SU-DHL-6 (cell line): ENCODE measurements around the gene ACKR2.
"Not testable (repeated sequence)": the region's sequence is repeated elsewhere in the genome, so short reads cannot be mapped to it uniquely, and the experiment has no call there.

Experiments used
- H2AFZ ChIP-seq: fragments of 200-600 bp; sonication (generic); 2 replicates; pipeline ENCODE4 v1.6.1; 2014; ENCODE audit warnings: low read depth, mild to moderate bottlenecking, moderate library complexity, mixed read lengths, antibody characterized with exemption, low read length; ENCODE audit not compliant: severe bottlenecking
- H3F3A ChIP-seq: fragments of 200-600 bp; shearing (Covaris generic); 2 replicates; pipeline ENCODE4 v1.6.0; 2016; ENCODE audit warnings: antibody characterized with exemption, mild to moderate bottlenecking; ENCODE audit not compliant: insufficient read depth
- H3K27ac ChIP-seq: fragments of 200-600 bp; sonication (generic); 2 replicates; pipeline ENCODE4 v1.5.1; 2016; ENCODE audit warnings: low read depth, mild to moderate bottlenecking, low read length, moderate library complexity, mixed read lengths
- H3K27me3 ChIP-seq: fragments of 200-600 bp; sonication (generic), shearing (Covaris generic); 2 replicates; pipeline ENCODE4 v1.6.0; 2014; ENCODE audit warnings: mild to moderate bottlenecking, low read length
- H3K36me3 ChIP-seq: fragments of 200-600 bp; sonication (generic); 2 replicates; pipeline ENCODE4 v1.6.1; 2014; ENCODE audit warnings: mild to moderate bottlenecking, low read length, mixed read lengths
- H3K4me2 ChIP-seq: fragments of 300-600, 200-600 bp; shearing (Covaris generic), sonication (generic); 2 replicates; pipeline ENCODE4 v1.6.0; 2014; ENCODE audit warnings: low read length, low read depth, mild to moderate bottlenecking; ENCODE audit not compliant: poor library complexity, severe bottlenecking
- H3K4me3 ChIP-seq: fragments of 200-600 bp; sonication (generic); 2 replicates; pipeline ENCODE4 v1.5.1; 2014; ENCODE audit warnings: antibody characterized with exemption, low read length, mild to moderate bottlenecking, mixed read lengths; ENCODE audit not compliant: insufficient read depth, poor library complexity, severe bottlenecking
- H3K79me2 ChIP-seq: fragments of 200-600 bp; sonication (generic); 2 replicates; pipeline ENCODE4 v1.6.1; 2014; ENCODE audit warnings: mild to moderate bottlenecking, low read length, moderate library complexity; ENCODE audit not compliant: insufficient read depth
- H3K9ac ChIP-seq: fragments of 200-600 bp; sonication (generic); 2 replicates; pipeline ENCODE4 v1.7.0; 2014; ENCODE audit warnings: mild to moderate bottlenecking, low read length
- H3K9me2 ChIP-seq: fragments of 200-600 bp; sonication (generic); replicated peaks from 2 replicates; pipeline ENCODE4 v1.6.1; 2014; ENCODE audit warnings: low read length; ENCODE audit not compliant: insufficient read depth
- H3K9me3 ChIP-seq: fragments of 200-600 bp; sonication (generic); 2 replicates; pipeline ENCODE4 v1.6.1; 2014; ENCODE audit warnings: low read length, mixed read lengths; ENCODE audit not compliant: insufficient read depth
- H4K20me1 ChIP-seq: fragments of 200-600 bp; sonication (generic); 2 replicates; pipeline ENCODE4 v1.6.1; 2014; ENCODE audit warnings: low read depth, mild to moderate bottlenecking, antibody characterized with exemption, low read length, moderate library complexity, mixed read lengths
- CTCF ChIP-seq: fragments of 200-600 bp; sonication (generic); IDR thresholded peaks from one replicate; pipeline ENCODE4 v1.5.1; 2017; ENCODE audit warnings: antibody characterized with exemption, mild to moderate bottlenecking, low read length, moderate library complexity; ENCODE audit not compliant: insufficient read depth, poor library complexity, severe bottlenecking
- EZH2phosphoT487 ChIP-seq: fragments of 200-600 bp; sonication (generic), shearing (Covaris generic); conservative IDR thresholded peaks from 2 replicates; pipeline ENCODE4 v1.6.1; 2018; ENCODE audit warnings: mild to moderate bottlenecking, antibody characterized with exemption, low read length, moderate library complexity, mixed read lengths

The ACKR2 gene

GRCh38 chr3:42880183-42880582, 70.9 kb downstream of the ACKR2 start:
- TF ChIP-seq EZH2phosphoT487 (no peak), CTCF (no peak)
- no peak overlapping the region for H3K27ac ChIP-seq
- peak overlapping the region; percentile 67 for H3K9ac ChIP-seq
- H3K27me3 ChIP-seq = no peaks in the 10 kb centered on the region
- peak overlapping the region; percentile 73 for H3K4me2 ChIP-seq
- H3K79me2 ChIP-seq = no peaks in the 10 kb centered on the region
- no peaks in the 10 kb centered on the region for H3K36me3 ChIP-seq
- no peaks in the 10 kb centered on the region for H3K9me3 ChIP-seq
- no peaks in the 10 kb centered on the region for H3K9me2 ChIP-seq
- peak overlapping the region; percentile 97 for H2AFZ ChIP-seq
- no peaks in the 10 kb centered on the region for H4K20me1 ChIP-seq
- H3F3A ChIP-seq = no peaks in the 10 kb centered on the region; the same call in 1 of the 2 replicates
- no peak overlapping the region for H3K4me3 ChIP-seq

GRCh38 chr3:42880601-42881451, 71.6 kb downstream of the ACKR2 start:
- Histone ChIP-seq H3K4me2 (peak overlapping the region; percentile 73), H3F3A (no peaks in the 10 kb centered on the region; the same call in 1 of the 2 replicates)
- TF ChIP-seq CTCF = peak; percentile 59
- no peak for TF ChIP-seq EZH2phosphoT487

GRCh38 chr3:42883251-42883930, 74.1 kb downstream of the ACKR2 start:
- not testable (repeated sequence) for H4K20me1 ChIP-seq, H3K9ac ChIP-seq, H3K27ac ChIP-seq, H2AFZ ChIP-seq, H3K79me2 ChIP-seq, H3K9me3 ChIP-seq, H3K27me3 ChIP-seq, H3K36me3 ChIP-seq, H3F3A ChIP-seq, H3K4me3 ChIP-seq, H3K4me2 ChIP-seq, H3K9me2 ChIP-seq

More at GRCh38 chr3:42880601-42881451, 71.6 kb downstream of the ACKR2 start:
- H3K4me3 ChIP-seq = peak overlapping the region; percentile 51
- no peaks in the 10 kb centered on the region for H3K9me3 ChIP-seq
- H3K27me3 ChIP-seq = no peaks in the 10 kb centered on the region
- peak overlapping the region; percentile 97 for H2AFZ ChIP-seq
- peak overlapping the region; percentile 67 for H3K9ac ChIP-seq
- H3K79me2 ChIP-seq = no peaks in the 10 kb centered on the region
- no peaks in the 10 kb centered on the region for H3K9me2 ChIP-seq
- H3K27ac ChIP-seq = no peak overlapping the region
- H4K20me1 ChIP-seq = no peaks in the 10 kb centered on the region
- no peaks in the 10 kb centered on the region for H3K36me3 ChIP-seq

- H3K27me3 ChIP-seq = no peaks in the 10 kb centered on the region
- no peaks in the 10 kb centered on the region for H3K9me2 ChIP-seq
- no peaks in the 10 kb centered on the region for H3K79me2 ChIP-seq
- H2AFZ ChIP-seq = no peak overlapping the region
- no peak overlapping the region for H3K9ac ChIP-seq
- no peaks in the 10 kb centered on the region for H3K9me3 ChIP-seq
- no peak overlapping the region for H3K4me2 ChIP-seq
- no peak for TF ChIP-seq CTCF
- TF ChIP-seq EZH2phosphoT487 = no peak
- H3F3A ChIP-seq = no peaks in the 10 kb centered on the region; the same call in 1 of the 2 replicates
- H4K20me1 ChIP-seq = no peaks in the 10 kb centered on the region
- no peaks in the 10 kb centered on the region for H3K36me3 ChIP-seq
- H3K27ac ChIP-seq = no peak overlapping the region
- no peak overlapping the region for H3K4me3 ChIP-seq
Measured at GRCh38 chr3:42884324-42884723, 75.1 kb downstream of the ACKR2 start.
